Neural progenitor cell (in vitro differentiated cells): Measurements from ENCODE around the gene OTUD1. TPM values are rescaled to one million over a fixed set of nuclear protein-coding genes. Genes with fewer than 3 reads are reported as not detected.

Experiments used
- DNase-seq: peaks from one replicate; pipeline ENCODE4 v3.0.0-alpha.2; 2016; ENCODE audit warnings: low spot score
- H2AFZ ChIP-seq: fragments of 200-600 bp; sonication (generic); replicated peaks from 2 replicates; pipeline ENCODE4 v1.6.1; 2016; ENCODE audit warnings: antibody characterized with exemption
- H3F3A ChIP-seq: fragments of 200-600 bp; sonication (generic); 2 replicates; pipeline ENCODE4 v1.6.1; 2016; ENCODE audit warnings: antibody characterized with exemption, low read depth
- H3K27ac ChIP-seq: fragments of 200-600 bp; sonication (generic); 2 replicates; pipeline ENCODE4 v1.5.1; 2016; ENCODE audit warnings: mild to moderate bottlenecking
- H3K27me3 ChIP-seq: fragments of 200-600 bp; sonication (generic); 2 replicates; pipeline ENCODE4 v1.6.1; 2016; ENCODE audit warnings: mild to moderate bottlenecking, moderate library complexity
- H3K36me3 ChIP-seq: fragments of 200-600 bp; sonication (generic); 2 replicates; pipeline ENCODE4 v1.5.1; 2016
- H3K4me1 ChIP-seq: fragments of 200-600 bp; sonication (generic); 2 replicates; pipeline ENCODE4 v1.6.1; 2016; ENCODE audit warnings: mixed run types
- H3K4me2 ChIP-seq: fragments of 200-600 bp; sonication (generic); 2 replicates; pipeline ENCODE4 v1.6.1; 2016
- H3K4me3 ChIP-seq: fragments of 200-600 bp; sonication (generic); 2 replicates; pipeline ENCODE4 v1.5.1; 2016
- H3K79me2 ChIP-seq: fragments of 200-600 bp; sonication (generic); 2 replicates; pipeline ENCODE4 v1.6.1; 2016; ENCODE audit warnings: low read depth
- H3K9ac ChIP-seq: fragments of 200-600 bp; sonication (generic); 2 replicates; pipeline ENCODE4 v1.6.1; 2016
- H3K9me3 ChIP-seq: fragments of 200-600 bp; sonication (generic); 2 replicates; pipeline ENCODE4 v1.5.1; 2016; ENCODE audit warnings: low read depth
- H4K20me1 ChIP-seq: fragments of 200-600 bp; sonication (generic); 2 replicates; pipeline ENCODE4 v1.6.1; 2016; ENCODE audit warnings: low read depth
- H3K27ac Mint-ChIP-seq: 3 replicates; pipeline ENCODE4 v1.8.0; 2021; ENCODE audit warnings: mixed read lengths
- H3K27me3 Mint-ChIP-seq: 2 replicates; pipeline ENCODE4 v1.8.0; 2022; ENCODE audit warnings: low read depth, mild to moderate bottlenecking, inconsistent platforms, moderate library complexity, mixed read lengths; ENCODE audit not compliant: insufficient read depth
- H3K36me3 Mint-ChIP-seq: 3 replicates; pipeline ENCODE4 v1.8.0; 2021; ENCODE audit warnings: mixed read lengths
- H3K4me1 Mint-ChIP-seq: 3 replicates; pipeline ENCODE4 v1.8.0; 2021; ENCODE audit warnings: mixed read lengths
- H3K4me3 Mint-ChIP-seq: 3 replicates; pipeline ENCODE4 v1.8.0; 2021; ENCODE audit warnings: mild to moderate bottlenecking, moderate library complexity, mixed read lengths
- H3K9me3 Mint-ChIP-seq: 3 replicates; pipeline ENCODE4 v1.8.0; 2020; ENCODE audit warnings: mixed read lengths
- CTCF ChIP-seq: fragments of 200-600 bp; sonication (generic); IDR thresholded peaks from 2 replicates; pipeline ENCODE4 v1.5.1; 2017; ENCODE audit warnings: antibody characterized with exemption, mild to moderate bottlenecking
- EZH2 ChIP-seq: fragments of 200-600 bp; sonication (generic); IDR thresholded peaks from 2 replicates; pipeline ENCODE4 v1.6.1; 2017; ENCODE audit warnings: antibody characterized with exemption, mild to moderate bottlenecking, moderate library complexity
- EZH2phosphoT487 ChIP-seq: fragments of 200-600 bp; sonication (generic); IDR thresholded peaks from 2 replicates; pipeline ENCODE4 v1.6.1; 2017; ENCODE audit warnings: antibody characterized with exemption
- total RNA-seq: library from RNA; depleted of rRNA; stranded (reverse); fragments of >200 nt; gene quantifications from 2 replicates; pipeline ENCODE4 v1.2.3, GENCODE V29; 2015; ENCODE audit warnings: low replicate concordance

The OTUD1 gene
- total RNA-seq, 1 donor from 2014 or later = 7.9 TPM

GRCh38 chr10:23435378-23435777 is 3.5 kb upstream of the OTUD1 start:
- no peak overlapping the region for H3K4me3 ChIP-seq
- H3K4me3 Mint-ChIP-seq = no peak overlapping the region
- no peak overlapping the region for H2AFZ ChIP-seq
- no peaks in the 10 kb centered on the region for H3K36me3 ChIP-seq
- H3K27me3 ChIP-seq = peaks cover 5% of the 10 kb centered on the region
- H3F3A ChIP-seq = peaks cover 12% of the 10 kb centered on the region
- no peak overlapping the region for H3K4me2 ChIP-seq
- no peak overlapping the region for H3K27ac Mint-ChIP-seq
- no peak for DNase-seq
- peaks cover 12% of the 10 kb centered on the region for H3K27me3 Mint-ChIP-seq
- no peaks in the 10 kb centered on the region for H3K36me3 Mint-ChIP-seq
- H3K9me3 Mint-ChIP-seq = no peaks in the 10 kb centered on the region
- H3K9me3 ChIP-seq = no peaks in the 10 kb centered on the region
- no peak overlapping the region for H3K27ac ChIP-seq
- peaks cover 2% of the 10 kb centered on the region for H3K4me1 ChIP-seq
- H3K4me1 Mint-ChIP-seq = peaks cover 8% of the 10 kb centered on the region
- H3K9ac ChIP-seq = no peak overlapping the region
- H3K79me2 ChIP-seq = no peaks in the 10 kb centered on the region
- H4K20me1 ChIP-seq = peaks cover 2% of the 10 kb centered on the region
- TF ChIP-seq CTCF = no peak
- no peak for TF ChIP-seq EZH2phosphoT487
- TF ChIP-seq EZH2 = no peak

- no peak for TF ChIP-seq EZH2
- no peak for TF ChIP-seq CTCF
- no peak for TF ChIP-seq EZH2phosphoT487
- Histone ChIP-seq H3K36me3 (no peaks in the 10 kb centered on the region), H3K27me3 (peaks cover 20% of the 10 kb centered on the region), H3K79me2 (no peaks in the 10 kb centered on the region), H2AFZ (no peak overlapping the region), H3K9ac (no peak overlapping the region), H3K9me3 (no peaks in the 10 kb centered on the region), H3K4me3 (no peak overlapping the region), H3K4me2 (no peak overlapping the region), H4K20me1 (peaks cover 12% of the 10 kb centered on the region), H3K4me1 (peaks cover 12% of the 10 kb centered on the region), H3F3A (peaks cover 12% of the 10 kb centered on the region), H3K27ac (no peak overlapping the region)
- no peaks in the 10 kb centered on the region for H3K9me3 Mint-ChIP-seq
- H3K27ac Mint-ChIP-seq = no peak overlapping the region
- no peaks in the 10 kb centered on the region for H3K36me3 Mint-ChIP-seq
- H3K4me3 Mint-ChIP-seq = no peak overlapping the region
- peaks cover 14% of the 10 kb centered on the region for H3K27me3 Mint-ChIP-seq
- DNase-seq = no peak
- peaks cover 24% of the 10 kb centered on the region for H3K4me1 Mint-ChIP-seq
Measured at GRCh38 chr10:23436983-23437382, 1.9 kb upstream of the OTUD1 start.

- Histone ChIP-seq H2AFZ (no peak overlapping the region), H3K79me2 (no peaks in the 10 kb centered on the region), H4K20me1 (peaks cover 12% of the 10 kb centered on the region), H3K9me3 (no peaks in the 10 kb centered on the region), H3K27me3 (peaks cover 20% of the 10 kb centered on the region), H3K4me1 (peaks cover 12% of the 10 kb centered on the region), H3F3A (peaks cover 12% of the 10 kb centered on the region), H3K27ac (no peak overlapping the region), H3K4me2 (peak overlapping the region; percentile 46), H3K9ac (no peak overlapping the region), H3K36me3 (no peaks in the 10 kb centered on the region), H3K4me3 (peak overlapping the region; percentile 95)
- no peaks in the 10 kb centered on the region for H3K36me3 Mint-ChIP-seq
- TF ChIP-seq CTCF (no peak), EZH2phosphoT487 (no peak), EZH2 (no peak)
- peak; percentile 8 for DNase-seq
- peaks cover 12% of the 10 kb centered on the region for H3K27me3 Mint-ChIP-seq
- peak overlapping the region; percentile 87 for H3K4me3 Mint-ChIP-seq
- peak overlapping the region; percentile 46 for H3K27ac Mint-ChIP-seq
- H3K4me1 Mint-ChIP-seq = peaks cover 35% of the 10 kb centered on the region
- no peaks in the 10 kb centered on the region for H3K9me3 Mint-ChIP-seq
Measured at GRCh38 chr10:23437963-23438546, 820 bp upstream of the OTUD1 start.
